IMR-90 (cell line): ENCODE data around the gene CD70.

Experiments
- BHLHE40 ChIP-seq: fragments of 150-350 bp; IDR thresholded peaks from 2 replicates; pipeline ENCODE4 v1.6.1; 2016; ENCODE audit warnings: mild to moderate bottlenecking, low read depth, low read length
- CEBPB ChIP-seq: IDR thresholded peaks from 2 replicates; pipeline ENCODE4 v1.6.1; 2012; ENCODE audit warnings: low read depth, low read length, improper control_type of control experiment
- CTCF ChIP-seq: conservative IDR thresholded peaks from 2 replicates; pipeline ENCODE4 v1.5.1; 2012; ENCODE audit warnings: mild to moderate bottlenecking, low read depth, low read length, improper control_type of control experiment
- POLR2A ChIP-seq: IDR thresholded peaks from 2 replicates; pipeline ENCODE4 v1.6.1; 2012; ENCODE audit warnings: mild to moderate bottlenecking, low read depth, low read length
- RFX5 ChIP-seq: IDR thresholded peaks from 2 replicates; pipeline ENCODE4 v1.8.0; 2012; ENCODE audit warnings: low read depth, mild to moderate bottlenecking, low read length, moderate library complexity

- TF ChIP-seq CTCF (no peak), RFX5 (no peak), POLR2A (no peak), BHLHE40 (no peak), CEBPB (no peak)
Measured at GRCh38 chr19:6587998-6588507, 2.9 kb downstream of the CD70 start.
